Neural cell (in vitro differentiated cells): ENCODE data around the gene IQSEC1. TPM values are rescaled to one million over a fixed set of nuclear protein-coding genes. Genes with fewer than 3 reads are reported as not detected.

Source experiments
- H2AFZ ChIP-seq: fragments of 200-600, 300-800 bp; sonication (generic), shearing (Covaris generic); 2 replicates; pipeline ENCODE4 v1.6.0; 2014; ENCODE audit warnings: low read depth, mild to moderate bottlenecking, antibody characterized with exemption, low read length, moderate library complexity
- H3F3A ChIP-seq: fragments of 200-600 bp; shearing (Covaris generic); 2 replicates; pipeline ENCODE4 v1.6.1; 2016; ENCODE audit warnings: mild to moderate bottlenecking, moderate library complexity, mixed read lengths, antibody characterized with exemption, low read length; ENCODE audit not compliant: insufficient read depth, poor library complexity, severe bottlenecking
- H3K27ac ChIP-seq: fragments of 200-600, 300-800 bp; sonication (generic), shearing (Covaris generic); 2 replicates; pipeline ENCODE4 v1.5.1; 2014; ENCODE audit warnings: mild to moderate bottlenecking, low read length, moderate library complexity
- H3K27me3 ChIP-seq: fragments of 300-800, 200-600 bp; sonication (generic), shearing (Covaris generic); 2 replicates; pipeline ENCODE4 v1.6.0; 2014; ENCODE audit warnings: mild to moderate bottlenecking, low read depth, low read length, moderate library complexity; ENCODE audit not compliant: insufficient read depth
- H3K36me3 ChIP-seq: fragments of 300-800, 200-600 bp; sonication (generic), shearing (Covaris generic); 2 replicates; pipeline ENCODE4 v1.5.1; 2014; ENCODE audit warnings: mild to moderate bottlenecking, antibody characterized with exemption, low read length, moderate library complexity; ENCODE audit not compliant: insufficient read depth
- H3K4me2 ChIP-seq: fragments of 300-800, 200-600 bp; sonication (generic), shearing (Covaris generic); 2 replicates; pipeline ENCODE4 v1.6.0; 2014; ENCODE audit warnings: mild to moderate bottlenecking, low read length
- H3K4me3 ChIP-seq: fragments of 300-800, 200-600 bp; sonication (generic), shearing (Covaris generic); 2 replicates; pipeline ENCODE4 v1.5.1; 2014; ENCODE audit warnings: mild to moderate bottlenecking, low read length, moderate library complexity
- H3K79me2 ChIP-seq: fragments of 200-600 bp; shearing (Covaris generic); replicated peaks from 2 replicates; pipeline ENCODE4 v1.6.0; 2014; ENCODE audit warnings: mild to moderate bottlenecking, low read length, moderate library complexity; ENCODE audit not compliant: insufficient read depth
- H3K9ac ChIP-seq: fragments of 300-800, 200-600 bp; sonication (generic), shearing (Covaris generic); 2 replicates; pipeline ENCODE4 v1.6.1; 2016; ENCODE audit warnings: mild to moderate bottlenecking, low read length, mixed read lengths
- H3K9me2 ChIP-seq: fragments of 200-600 bp; shearing (Covaris generic); 2 replicates; pipeline ENCODE4 v1.6.1; 2016; ENCODE audit warnings: mild to moderate bottlenecking, low read length, mixed read lengths; ENCODE audit not compliant: insufficient read depth
- H3K9me3 ChIP-seq: fragments of 200-600, 300-800 bp; sonication (generic), shearing (Covaris generic); 2 replicates; pipeline ENCODE4 v1.6.1; 2016; ENCODE audit warnings: mild to moderate bottlenecking, mixed run types, low read length, moderate library complexity, mixed read lengths
- H4K20me1 ChIP-seq: fragments of 200-600 bp; shearing (Covaris generic); 2 replicates; pipeline ENCODE4 v1.6.1; 2016; ENCODE audit warnings: mild to moderate bottlenecking, mixed run types; ENCODE audit not compliant: insufficient read depth
- CTCF ChIP-seq: fragments of 450-650 bp; IDR thresholded peaks from 2 replicates; pipeline ENCODE4 v1.5.1; 2014; ENCODE audit warnings: antibody characterized with exemption, mild to moderate bottlenecking, moderate library complexity; ENCODE audit not compliant: poor library complexity, severe bottlenecking
- EP300 ChIP-seq: fragments of 450-650 bp; conservative IDR thresholded peaks from 2 replicates; pipeline ENCODE4 v1.6.1; 2014; ENCODE audit warnings: antibody characterized with exemption, mild to moderate bottlenecking, moderate library complexity; ENCODE audit not compliant: poor library complexity, severe bottlenecking
- EZH2 ChIP-seq: fragments of 200-600, 300-800 bp; shearing (Covaris generic), sonication (generic); IDR thresholded peaks from 2 replicates; pipeline ENCODE4 v1.6.1; 2014; ENCODE audit warnings: antibody characterized with exemption, low read length, borderline replicate concordance, mild to moderate bottlenecking; ENCODE audit not compliant: insufficient read depth, poor library complexity, severe bottlenecking
- POLR2AphosphoS5 ChIP-seq: IDR thresholded peaks from 2 replicates; pipeline ENCODE4 v1.6.1; 2012
- RAD21 ChIP-seq: fragments of 450-650 bp; conservative IDR thresholded peaks from 2 replicates; pipeline ENCODE4 v1.6.1; 2014; ENCODE audit warnings: antibody characterized with exemption, mild to moderate bottlenecking, moderate library complexity
- polyA plus RNA-seq: library from polyadenylated mRNA; depleted of rRNA; stranded (reverse); fragments of >200 nt; gene quantifications from 2 replicates; pipeline ENCODE4 v1.2.3, GENCODE V29; 2014
- TF ChIP-seq, protein P1 (sequence below): IDR thresholded peaks from 2 replicates; pipeline ENCODE4 v1.6.1; 2012; ENCODE audit warnings: borderline replicate concordance

The IQSEC1 gene
- polyA plus RNA-seq, 1 donor from 2014 or later: 6.0 TPM

GRCh38 chr3:12933901-12934300 is 139.3 kb downstream of the IQSEC1 start:
- Histone ChIP-seq H3K27me3 (no peaks in the 10 kb centered on the region), H3K9me2 (no peaks in the 10 kb centered on the region), H3K9ac (no peak overlapping the region), H2AFZ (no peak overlapping the region), H3K36me3 (no peaks in the 10 kb centered on the region), H3K27ac (no peak overlapping the region), H3K9me3 (no peaks in the 10 kb centered on the region), H3K4me2 (no peak overlapping the region), H3F3A (no peaks in the 10 kb centered on the region), H4K20me1 (no peaks in the 10 kb centered on the region), H3K79me2 (no peaks in the 10 kb centered on the region), H3K4me3 (no peak overlapping the region)
- TF ChIP-seq RAD21 (no peak), EZH2 (no peak)
- TF ChIP-seq, protein P1, sequence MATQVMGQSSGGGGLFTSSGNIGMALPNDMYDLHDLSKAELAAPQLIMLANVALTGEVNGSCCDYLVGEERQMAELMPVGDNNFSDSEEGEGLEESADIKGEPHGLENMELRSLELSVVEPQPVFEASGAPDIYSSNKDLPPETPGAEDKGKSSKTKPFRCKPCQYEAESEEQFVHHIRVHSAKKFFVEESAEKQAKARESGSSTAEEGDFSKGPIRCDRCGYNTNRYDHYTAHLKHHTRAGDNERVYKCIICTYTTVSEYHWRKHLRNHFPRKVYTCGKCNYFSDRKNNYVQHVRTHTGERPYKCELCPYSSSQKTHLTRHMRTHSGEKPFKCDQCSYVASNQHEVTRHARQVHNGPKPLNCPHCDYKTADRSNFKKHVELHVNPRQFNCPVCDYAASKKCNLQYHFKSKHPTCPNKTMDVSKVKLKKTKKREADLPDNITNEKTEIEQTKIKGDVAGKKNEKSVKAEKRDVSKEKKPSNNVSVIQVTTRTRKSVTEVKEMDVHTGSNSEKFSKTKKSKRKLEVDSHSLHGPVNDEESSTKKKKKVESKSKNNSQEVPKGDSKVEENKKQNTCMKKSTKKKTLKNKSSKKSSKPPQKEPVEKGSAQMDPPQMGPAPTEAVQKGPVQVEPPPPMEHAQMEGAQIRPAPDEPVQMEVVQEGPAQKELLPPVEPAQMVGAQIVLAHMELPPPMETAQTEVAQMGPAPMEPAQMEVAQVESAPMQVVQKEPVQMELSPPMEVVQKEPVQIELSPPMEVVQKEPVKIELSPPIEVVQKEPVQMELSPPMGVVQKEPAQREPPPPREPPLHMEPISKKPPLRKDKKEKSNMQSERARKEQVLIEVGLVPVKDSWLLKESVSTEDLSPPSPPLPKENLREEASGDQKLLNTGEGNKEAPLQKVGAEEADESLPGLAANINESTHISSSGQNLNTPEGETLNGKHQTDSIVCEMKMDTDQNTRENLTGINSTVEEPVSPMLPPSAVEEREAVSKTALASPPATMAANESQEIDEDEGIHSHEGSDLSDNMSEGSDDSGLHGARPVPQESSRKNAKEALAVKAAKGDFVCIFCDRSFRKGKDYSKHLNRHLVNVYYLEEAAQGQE: no peak

DNA sequence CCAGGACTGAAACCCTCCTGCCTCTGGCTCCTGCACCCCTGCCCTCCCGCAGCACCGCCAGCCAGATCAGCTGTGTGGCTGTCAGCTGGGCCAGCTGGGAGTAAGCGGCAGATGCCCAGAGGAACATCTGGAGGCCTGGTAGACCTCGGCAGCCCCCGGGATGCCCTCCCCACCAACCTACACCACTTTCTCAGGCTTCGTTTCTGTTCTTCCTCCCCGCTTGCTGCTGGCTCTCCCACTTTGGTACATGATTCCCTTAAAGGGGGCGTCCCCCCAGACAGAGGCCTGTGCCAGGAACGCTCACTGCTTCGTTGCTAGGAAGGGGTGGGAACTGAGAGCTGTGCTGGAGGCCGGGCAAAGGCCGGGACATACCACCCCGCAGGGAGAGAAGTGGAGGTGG is 140.5 kb downstream of the IQSEC1 start:
- no peak for TF ChIP-seq EP300
- TF ChIP-seq, protein P1: no peak
- no peak for TF ChIP-seq CTCF
- no peak for TF ChIP-seq POLR2AphosphoS5
- TF ChIP-seq EZH2: no peak
- no peaks in the 10 kb centered on the region for H3F3A ChIP-seq

More for the DNA sequence above, 140.5 kb downstream of the IQSEC1 start:
- H3K36me3 ChIP-seq: no peaks in the 10 kb centered on the region
- no peaks in the 10 kb centered on the region for H3K9me3 ChIP-seq
- no peak overlapping the region for H3K4me2 ChIP-seq
- no peak overlapping the region for H3K27ac ChIP-seq
- no peaks in the 10 kb centered on the region for H4K20me1 ChIP-seq
- no peak overlapping the region for H2AFZ ChIP-seq
- no peaks in the 10 kb centered on the region for H3K9me2 ChIP-seq
- H3K9ac ChIP-seq: no peak overlapping the region
- H3K79me2 ChIP-seq: no peaks in the 10 kb centered on the region
- no peak overlapping the region for H3K4me3 ChIP-seq
- no peaks in the 10 kb centered on the region for H3K27me3 ChIP-seq
